Lung (tissue), 12 donors: Measurements from ENCODE around the gene GUCA2B. TPM values are rescaled to one million over a fixed set of nuclear protein-coding genes. Genes with fewer than 3 reads are reported as not detected.

Experiments used
- ATAC-seq: fragments of 200-7000 bp; cut with Tn5 transposase; one replicate; pipeline ENCODE4 v1.9.1; 2020; ENCODE audit warnings: moderate number of reproducible peaks; ENCODE audit not compliant: insufficient read depth, low FRiP score
- DNase-seq, 3 donors: peaks; one replicate each; pipeline ENCODE4 v3.0.0-alpha.2; 2013 to 2017
- H3K27ac ChIP-seq, 2 donors: one replicate each; pipeline ENCODE4 v1.5.1; 2013; ENCODE audit warnings: mild to moderate bottlenecking in 2 of 2, moderate library complexity in 2 of 2, control low read depth in 1 of 2, inconsistent platforms in 1 of 2, low read depth in 1 of 2, low read length in 1 of 2
- H3K27me3 ChIP-seq, 3 donors: one replicate each; pipeline ENCODE4 v1.5.1; 2013; ENCODE audit warnings: low read length in 2 of 3; ENCODE audit not compliant: control insufficient read depth in 3 of 3, insufficient read depth in 3 of 3
- H3K36me3 ChIP-seq, 4 donors: one replicate each; pipeline ENCODE4 v1.5.1; 2013; ENCODE audit warnings: low read length in 4 of 4, mild to moderate bottlenecking in 1 of 4, moderate library complexity in 1 of 4; ENCODE audit not compliant: control insufficient read depth in 4 of 4, insufficient read depth in 4 of 4
- H3K4me1 ChIP-seq, 5 donors: one replicate each; pipeline ENCODE4 v1.5.1; 2013; ENCODE audit warnings: low read length in 5 of 5, mild to moderate bottlenecking in 2 of 5, moderate library complexity in 1 of 5; ENCODE audit not compliant: control insufficient read depth in 5 of 5, insufficient read depth in 5 of 5
- H3K4me3 ChIP-seq: one replicate; pipeline ENCODE4 v1.5.1; 2013; ENCODE audit warnings: mild to moderate bottlenecking, control low read depth, moderate library complexity
- H3K9ac ChIP-seq, 2 donors: one replicate each; pipeline ENCODE4 v1.5.1; 2013; ENCODE audit warnings: low read length in 2 of 2, control low read depth in 1 of 2; ENCODE audit not compliant: insufficient read depth in 1 of 2
- H3K9me3 ChIP-seq, 4 donors: one replicate each; pipeline ENCODE4 v1.5.1; 2013; ENCODE audit warnings: low read length in 3 of 4, mild to moderate bottlenecking in 1 of 4, moderate library complexity in 1 of 4; ENCODE audit not compliant: control insufficient read depth in 4 of 4, insufficient read depth in 3 of 4
- WGBS, 2 donors: extraction: QIAGEN DNeasy Blood & Tissue Kit; methylation state at CpG; one replicate each; pipeline ENCODE4 v1.1.7; 2013; 5-methylcytosine and 5-hydroxymethylcytosine counted together
- polyA plus RNA-seq, 2 donors: library from polyadenylated mRNA; stranded (reverse); fragments of 200-250 nt; gene quantifications; one replicate each; pipeline ENCODE4 v1.2.1, GENCODE V29; 2013
- total RNA-seq, 2 donors: library from RNA; depleted of rRNA in 1 of 2; stranded (reverse); fragments of >200 nt in 1 of 2; gene quantifications; one replicate each; pipeline ENCODE4 v1.2.1, GENCODE V29; 2014 to 2021
- TF ChIP-seq, protein P1 (sequence below): IDR thresholded peaks from 2 replicates; pipeline ENCODE4 v1.5.1; 2012; ENCODE audit warnings: mild to moderate bottlenecking; ENCODE audit errors: control extremely low read depth, extremely low read depth
- donor health status: control.
- donor health status: control.
- donor health status: Bipolar disorder and iron deficiency.
- donor health status: healthy.
- donor health status: DM: yes; HTN: yes; CAD: no.

GUCA2B gene
- total and polyA plus RNA-seq, 4 donors: not detected

GRCh38 chr1:42189931-42190853, 37.0 kb downstream of the GUCA2B start:
- H3K27me3 ChIP-seq: no peaks in the 10 kb centered on the region
- TF ChIP-seq, protein P1, sequence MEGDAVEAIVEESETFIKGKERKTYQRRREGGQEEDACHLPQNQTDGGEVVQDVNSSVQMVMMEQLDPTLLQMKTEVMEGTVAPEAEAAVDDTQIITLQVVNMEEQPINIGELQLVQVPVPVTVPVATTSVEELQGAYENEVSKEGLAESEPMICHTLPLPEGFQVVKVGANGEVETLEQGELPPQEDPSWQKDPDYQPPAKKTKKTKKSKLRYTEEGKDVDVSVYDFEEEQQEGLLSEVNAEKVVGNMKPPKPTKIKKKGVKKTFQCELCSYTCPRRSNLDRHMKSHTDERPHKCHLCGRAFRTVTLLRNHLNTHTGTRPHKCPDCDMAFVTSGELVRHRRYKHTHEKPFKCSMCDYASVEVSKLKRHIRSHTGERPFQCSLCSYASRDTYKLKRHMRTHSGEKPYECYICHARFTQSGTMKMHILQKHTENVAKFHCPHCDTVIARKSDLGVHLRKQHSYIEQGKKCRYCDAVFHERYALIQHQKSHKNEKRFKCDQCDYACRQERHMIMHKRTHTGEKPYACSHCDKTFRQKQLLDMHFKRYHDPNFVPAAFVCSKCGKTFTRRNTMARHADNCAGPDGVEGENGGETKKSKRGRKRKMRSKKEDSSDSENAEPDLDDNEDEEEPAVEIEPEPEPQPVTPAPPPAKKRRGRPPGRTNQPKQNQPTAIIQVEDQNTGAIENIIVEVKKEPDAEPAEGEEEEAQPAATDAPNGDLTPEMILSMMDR: no peak
- peaks cover 0 to 7% (median 0%) of the 10 kb centered on the region in 5 donors for H3K4me1 ChIP-seq
- no peaks in the 10 kb centered on the region for H3K9me3 ChIP-seq
- no peak for DNase-seq
- ATAC-seq: no peak
- WGBS, 2 donors: 89 to 93% methylated on average over 6 of the region's 6 CpGs
- H3K4me3 ChIP-seq: no peak overlapping the region
- peaks cover 10 to 27% (median 19%) of the 10 kb centered on the region in 4 donors for H3K36me3 ChIP-seq
- no peak overlapping the region for H3K9ac ChIP-seq
- no peak overlapping the region for H3K27ac ChIP-seq

- TF ChIP-seq, protein P1: no peak
- H3K9me3 ChIP-seq: no peaks in the 10 kb centered on the region
- H3K9ac ChIP-seq: no peak overlapping the region
- no peak overlapping the region for H3K4me3 ChIP-seq
- no peak for DNase-seq
- H3K4me1 ChIP-seq: peaks cover 0 to 7% (median 2%) of the 10 kb centered on the region in 5 donors
- no peaks in the 10 kb centered on the region for H3K27me3 ChIP-seq
- ATAC-seq: no peak
- H3K36me3 ChIP-seq: peaks cover 11 to 30% (median 24%) of the 10 kb centered on the region in 4 donors
- no peak overlapping the region for H3K27ac ChIP-seq
- WGBS, 2 donors: 93 to 95% methylated on average over 8 of the region's 8 CpGs
Observed at GRCh38 chr1:42191319-42191718, 38.1 kb downstream of the GUCA2B start.

DNA sequence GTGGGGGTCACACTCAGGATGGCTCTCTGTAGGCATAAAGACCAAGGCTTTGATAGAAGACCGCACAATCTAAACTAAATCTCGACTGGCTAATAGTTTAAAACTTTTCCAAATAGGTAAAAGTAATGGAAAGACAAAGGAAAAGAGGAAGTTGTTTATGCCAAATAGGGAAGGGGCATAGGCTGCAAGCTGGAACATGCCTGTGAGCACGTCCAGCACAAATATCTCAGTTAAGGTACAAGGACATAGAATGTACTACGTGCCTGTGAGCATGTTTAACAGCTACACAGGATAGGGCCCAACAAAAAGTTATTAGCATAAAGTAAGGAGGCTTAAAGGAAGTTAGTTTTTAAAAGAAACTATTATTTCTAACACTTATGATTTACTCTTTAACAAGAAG, 38.9 kb downstream of the GUCA2B start:
- ATAC-seq (no peak), DNase-seq (no peak)
- 90 to 91% methylated on average over 4 of the region's 4 CpGs for WGBS, 2 donors
- Histone ChIP-seq H3K4me3 (no peak overlapping the region), H3K9ac (no peak overlapping the region), H3K36me3 (peaks cover 8 to 27% (median 20%) of the 10 kb centered on the region in 4 donors), H3K9me3 (no peaks in the 10 kb centered on the region), H3K4me1 (peaks cover 0 to 7% (median 2%) of the 10 kb centered on the region in 5 donors), H3K27me3 (no peaks in the 10 kb centered on the region), H3K27ac (no peak overlapping the region)
- TF ChIP-seq, protein P1: no peak
